ENCODE results near the gene RILPL2.

Gene RILPL2

GRCh38 chr12:123398550-123399254, 37.8 kb downstream of the RILPL2 start:
- ChIA-PET POLR2A (no interaction called here), CTCF (no interaction called here)
- TF ChIP-seq FOXK2 (IDR thresholded peaks at IDR 0.05), result no peak
- no peak for TF ChIP-seq ARNT (IDR thresholded peaks at IDR 0.05)
- no peak for TF ChIP-seq BHLHE40 (IDR thresholded peaks at IDR 0.05; ENCODE audit: borderline replicate concordance)
- TF ChIP-seq L3MBTL2 (conservative IDR thresholded peaks at IDR 0.05), result no peak
- no peak for TF ChIP-seq TARDBP (IDR thresholded peaks at IDR 0.05)
- no peak for TF ChIP-seq SUZ12 (IDR thresholded peaks at IDR 0.05)
- TF ChIP-seq HDGF (IDR thresholded peaks at IDR 0.05; ENCODE audit: borderline replicate concordance), result no peak
- no peak for DNase-seq (ENCODE audit: extremely low spot score)

- POLR2A ChIA-PET, result no interaction called here
- DNase-seq (ENCODE audit: extremely low spot score), result no peak
- TF ChIP-seq L3MBTL2 (conservative IDR thresholded peaks at IDR 0.05) (no peak), SP1 (IDR thresholded peaks at IDR 0.05) (no peak), CTBP1 (IDR thresholded peaks at IDR 0.05; ENCODE audit: borderline replicate concordance) (no peak), HDGF (IDR thresholded peaks at IDR 0.05; ENCODE audit: borderline replicate concordance) (no peak), BHLHE40 (IDR thresholded peaks at IDR 0.05; ENCODE audit: borderline replicate concordance) (no peak), TARDBP (IDR thresholded peaks at IDR 0.05) (no peak), ZNF384 (IDR thresholded peaks at IDR 0.05) (no peak)
- CTCF ChIA-PET, result no interaction called here
These were observed 38.3 kb downstream of the RILPL2 start for GRCh38 chr12:123398177-123398549.

GRCh38 chr12:123397400-123397799, 39.1 kb downstream of the RILPL2 start:
- TF ChIP-seq HDGF (IDR thresholded peaks at IDR 0.05; ENCODE audit: borderline replicate concordance) (no peak), ARNT (IDR thresholded peaks at IDR 0.05) (no peak), PKNOX1 (IDR thresholded peaks at IDR 0.05) (no peak), FOXA1 (IDR thresholded peaks at IDR 0.05) (no peak), FOXM1 (IDR thresholded peaks at IDR 0.05; ENCODE audit: borderline replicate concordance) (no peak), FOXK2 (IDR thresholded peaks at IDR 0.05) (no peak), LEF1 (IDR thresholded peaks at IDR 0.05; ENCODE audit: borderline replicate concordance) (no peak), ELF4 (IDR thresholded peaks at IDR 0.05) (no peak), BHLHE40 (IDR thresholded peaks at IDR 0.05; ENCODE audit: borderline replicate concordance) (no peak), SP1 (IDR thresholded peaks at IDR 0.05) (no peak)
- CTCF ChIA-PET, result no interaction called here
- no peak for DNase-seq (ENCODE audit: extremely low spot score)
- POLR2A ChIA-PET, result no interaction called here

- POLR2A ChIA-PET, result no interaction called here
- CTCF ChIA-PET, result no interaction called here
- DNase-seq (ENCODE audit: extremely low spot score), result no peak
- TF ChIP-seq BHLHE40 (IDR thresholded peaks at IDR 0.05; ENCODE audit: borderline replicate concordance) (no peak), TARDBP (IDR thresholded peaks at IDR 0.05) (no peak), NFRKB (IDR thresholded peaks at IDR 0.05) (no peak), PKNOX1 (IDR thresholded peaks at IDR 0.05) (no peak), FOXM1 (IDR thresholded peaks at IDR 0.05; ENCODE audit: borderline replicate concordance) (no peak), ARNT (IDR thresholded peaks at IDR 0.05) (no peak), L3MBTL2 (conservative IDR thresholded peaks at IDR 0.05) (no peak), FOXA1 (IDR thresholded peaks at IDR 0.05) (no peak), CTBP1 (IDR thresholded peaks at IDR 0.05; ENCODE audit: borderline replicate concordance) (no peak), FOXK2 (IDR thresholded peaks at IDR 0.05) (no peak), SUZ12 (IDR thresholded peaks at IDR 0.05) (no peak), SP1 (IDR thresholded peaks at IDR 0.05) (no peak), LEF1 (IDR thresholded peaks at IDR 0.05; ENCODE audit: borderline replicate concordance) (no peak), HDGF (IDR thresholded peaks at IDR 0.05; ENCODE audit: borderline replicate concordance) (no peak), ELF4 (IDR thresholded peaks at IDR 0.05) (no peak)
These were observed 39.5 kb downstream of the RILPL2 start for GRCh38 chr12:123396954-123397353.

GRCh38 chr12:123396543-123396942, 39.9 kb downstream of the RILPL2 start:
- TF ChIP-seq PKNOX1 (IDR thresholded peaks at IDR 0.05) (no peak), L3MBTL2 (conservative IDR thresholded peaks at IDR 0.05) (no peak), BHLHE40 (IDR thresholded peaks at IDR 0.05; ENCODE audit: borderline replicate concordance) (no peak), LEF1 (IDR thresholded peaks at IDR 0.05; ENCODE audit: borderline replicate concordance) (no peak), ARNT (IDR thresholded peaks at IDR 0.05) (no peak), SUZ12 (IDR thresholded peaks at IDR 0.05) (no peak), SP1 (IDR thresholded peaks at IDR 0.05) (no peak), NFRKB (IDR thresholded peaks at IDR 0.05) (no peak), FOXM1 (IDR thresholded peaks at IDR 0.05; ENCODE audit: borderline replicate concordance) (no peak), TARDBP (IDR thresholded peaks at IDR 0.05) (no peak), FOXK2 (IDR thresholded peaks at IDR 0.05) (no peak), FOXA1 (IDR thresholded peaks at IDR 0.05) (no peak), ZNF384 (IDR thresholded peaks at IDR 0.05) (no peak), HDGF (IDR thresholded peaks at IDR 0.05; ENCODE audit: borderline replicate concordance) (no peak)
- ChIA-PET CTCF (no interaction called here), POLR2A (no interaction called here)
- DNase-seq (ENCODE audit: extremely low spot score), result no peak

- CTCF ChIA-PET, result no interaction called here
These were observed 41.2 kb downstream of the RILPL2 start for GRCh38 chr12:123395236-123395635.

More at GRCh38 chr12:123395236-123395635, 41.2 kb downstream of the RILPL2 start:
- DNase-seq (ENCODE audit: extremely low spot score), result no peak
- POLR2A ChIA-PET, result interaction anchor here (1.1 kb wide), 1 partner anchor 30 kb away, joined by 3 read pairs; the partner anchor contains the start of gene SBNO1
- TF ChIP-seq ELF4 (IDR thresholded peaks at IDR 0.05) (no peak), HDGF (IDR thresholded peaks at IDR 0.05; ENCODE audit: borderline replicate concordance) (no peak), L3MBTL2 (conservative IDR thresholded peaks at IDR 0.05) (no peak), NFRKB (IDR thresholded peaks at IDR 0.05) (no peak), LEF1 (IDR thresholded peaks at IDR 0.05; ENCODE audit: borderline replicate concordance) (no peak), FOXK2 (IDR thresholded peaks at IDR 0.05) (no peak), ZNF384 (IDR thresholded peaks at IDR 0.05) (no peak)
